GM12872 (cell line): Measurements from ENCODE around the gene ZFAND6.

Experiments used
- CTCF ChIP-seq: IDR thresholded peaks from 3 replicates; pipeline ENCODE4 v1.5.1; 2011; ENCODE audit warnings: low read depth, mild to moderate bottlenecking, low read length, moderate library complexity; ENCODE audit not compliant: insufficient read depth

ZFAND6 gene

GRCh38 chr15:80186066-80186465 lies 126.6 kb downstream of the ZFAND6 start:
- TF ChIP-seq CTCF, result no peak

DNA sequence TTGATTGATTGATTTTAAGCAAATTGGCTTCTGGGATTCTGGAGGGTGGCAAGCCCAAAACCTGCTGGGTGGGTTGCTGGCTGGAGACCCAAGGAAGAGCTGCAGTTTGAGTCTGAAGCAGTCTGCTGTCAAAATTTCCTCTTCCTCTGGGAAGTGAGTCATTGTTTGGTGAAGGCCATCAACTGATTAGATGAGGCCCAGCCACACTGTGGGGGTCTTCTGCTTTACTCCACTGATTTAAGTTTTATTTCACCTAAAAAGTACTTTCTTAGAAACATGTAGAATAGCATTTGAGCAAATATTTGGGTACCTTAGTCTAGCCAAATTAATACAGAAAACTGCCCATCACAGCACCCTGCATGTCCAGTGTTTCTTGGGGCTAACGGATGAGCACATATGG lies 127.1 kb downstream of the ZFAND6 start:
- TF ChIP-seq CTCF, result no peak
